DMS79 treated with DMSO at 0.1 percent for 48 hours (cell line): ENCODE results near the gene GRM7.

ENCODE experiments used
- DNase-seq: peaks from one replicate; lab custom pipeline; 2025; lab: John Stamatoyannopoulos, UW

Gene GRM7

GRCh38 chr3:7307410-7307809 lies 446.5 kb downstream of the GRM7 start:
- no peak for DNase-seq

- no peak for DNase-seq
Measured at GRCh38 chr3:7309641-7310102, 448.8 kb downstream of the GRM7 start.

GRCh38 chr3:7315037-7315436 lies 454.1 kb downstream of the GRM7 start:
- no peak for DNase-seq

- no peak for DNase-seq
Measured at GRCh38 chr3:7322957-7323669, 462.2 kb downstream of the GRM7 start.

- DNase-seq: no peak
Measured at GRCh38 chr3:7328339-7328738, 467.4 kb downstream of the GRM7 start.

GRCh38 chr3:7332696-7333095 lies 471.8 kb downstream of the GRM7 start:
- no peak for DNase-seq

- no peak for DNase-seq
Measured at GRCh38 chr3:7333125-7333524, 472.2 kb downstream of the GRM7 start.

- no peak for DNase-seq
Measured at GRCh38 chr3:7340795-7341194, 479.9 kb downstream of the GRM7 start.

GRCh38 chr3:7346364-7346763 lies 485.4 kb downstream of the GRM7 start:
- no peak for DNase-seq

- no peak for DNase-seq
Measured at GRCh38 chr3:7357101-7357500, 496.2 kb downstream of the GRM7 start.

- DNase-seq: no peak
Measured at GRCh38 chr3:7367968-7368367, 507.1 kb downstream of the GRM7 start.

- no peak for DNase-seq
Measured at GRCh38 chr3:7368597-7368996, 507.7 kb downstream of the GRM7 start.

- no peak for DNase-seq
Measured at GRCh38 chr3:7371693-7372572, 511.0 kb downstream of the GRM7 start.

- no peak for DNase-seq
Measured at GRCh38 chr3:7377103-7377502, 516.2 kb downstream of the GRM7 start.

GRCh38 chr3:7381741-7382140 lies 520.8 kb downstream of the GRM7 start:
- DNase-seq: no peak

GRCh38 chr3:7382293-7383010 lies 521.5 kb downstream of the GRM7 start:
- DNase-seq: no peak

- no peak for DNase-seq
Measured at GRCh38 chr3:7385635-7386034, 524.7 kb downstream of the GRM7 start.

- DNase-seq: no peak
Measured at GRCh38 chr3:7388026-7388425, 527.1 kb downstream of the GRM7 start.

- DNase-seq: no peak
Measured at GRCh38 chr3:7392206-7392605, 531.3 kb downstream of the GRM7 start.

GRCh38 chr3:7393944-7394605 lies 533.2 kb downstream of the GRM7 start:
- no peak for DNase-seq

- DNase-seq: no peak
Measured at GRCh38 chr3:7396534-7396933, 535.6 kb downstream of the GRM7 start.

- no peak for DNase-seq
Measured at GRCh38 chr3:7397097-7397496, 536.2 kb downstream of the GRM7 start.
